IPS-15b (cell line): ENCODE data around the gene FAM181A.

Experiments used
- H3K27me3 ChIP-seq: one replicate; pipeline ENCODE4 v1.6.1; 2013; ENCODE audit warnings: low read length; ENCODE audit not compliant: control insufficient read depth, insufficient read depth
- H3K36me3 ChIP-seq: one replicate; pipeline ENCODE4 v1.6.1; 2013; ENCODE audit warnings: low read length; ENCODE audit not compliant: control insufficient read depth, insufficient read depth
- H3K4me1 ChIP-seq: one replicate; pipeline ENCODE4 v1.6.1; 2013; ENCODE audit warnings: mild to moderate bottlenecking, low read length; ENCODE audit not compliant: control insufficient read depth, insufficient read depth
- H3K4me3 ChIP-seq: one replicate; pipeline ENCODE4 v1.5.1; 2013; ENCODE audit warnings: low read depth, low read length
- H3K9ac ChIP-seq: one replicate; pipeline ENCODE4 v1.6.1; 2013; ENCODE audit warnings: low read depth, mild to moderate bottlenecking, low read length
- H3K9me3 ChIP-seq: one replicate; pipeline ENCODE4 v1.6.1; 2013; ENCODE audit warnings: mild to moderate bottlenecking, low read length; ENCODE audit not compliant: control insufficient read depth, insufficient read depth

The FAM181A gene

DNA sequence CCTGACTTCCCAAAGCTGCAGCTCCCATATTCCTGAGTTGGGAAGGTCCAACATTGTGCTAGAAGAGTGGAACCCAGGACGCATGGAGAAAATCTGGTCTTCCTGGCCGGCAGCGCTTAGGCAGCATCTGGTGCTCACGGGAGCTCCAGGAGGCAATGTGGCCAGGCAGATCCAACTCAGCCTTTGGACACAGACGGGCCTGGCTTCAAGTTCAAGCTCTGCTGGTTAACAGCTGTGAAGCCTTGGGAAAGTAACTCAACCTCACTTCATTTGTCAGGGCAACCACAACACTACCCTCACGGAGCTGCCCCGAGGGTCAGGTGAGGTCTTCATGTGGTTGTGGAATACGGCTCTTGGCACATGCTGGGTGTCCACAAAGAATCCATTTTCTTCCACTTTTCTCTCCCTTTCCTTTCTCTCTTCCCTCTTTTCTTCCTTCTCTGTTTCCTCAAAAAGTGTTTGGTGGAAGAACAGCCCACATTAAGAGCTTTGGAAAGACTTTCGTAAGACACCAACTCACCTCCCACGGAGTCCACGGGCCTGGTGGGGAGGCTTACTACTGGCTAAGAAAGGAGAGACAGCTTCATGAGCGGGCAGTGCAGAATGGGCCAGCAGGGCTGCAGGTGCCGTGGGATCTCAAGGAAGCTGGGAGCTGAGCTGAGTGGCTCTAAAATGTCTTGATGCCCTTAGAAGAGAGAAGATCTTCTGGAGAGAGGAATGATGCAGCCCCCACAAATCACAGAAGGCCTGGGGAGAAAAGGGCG is 2.4 kb upstream of the FAM181A start:
- no peaks in the 10 kb centered on the region for H3K36me3 ChIP-seq
- no peaks in the 10 kb centered on the region for H3K9me3 ChIP-seq
- no peak overlapping the region for H3K9ac ChIP-seq
- H3K4me1 ChIP-seq: no peaks in the 10 kb centered on the region
- no peaks in the 10 kb centered on the region for H3K27me3 ChIP-seq
- H3K4me3 ChIP-seq: no peak overlapping the region

DNA sequence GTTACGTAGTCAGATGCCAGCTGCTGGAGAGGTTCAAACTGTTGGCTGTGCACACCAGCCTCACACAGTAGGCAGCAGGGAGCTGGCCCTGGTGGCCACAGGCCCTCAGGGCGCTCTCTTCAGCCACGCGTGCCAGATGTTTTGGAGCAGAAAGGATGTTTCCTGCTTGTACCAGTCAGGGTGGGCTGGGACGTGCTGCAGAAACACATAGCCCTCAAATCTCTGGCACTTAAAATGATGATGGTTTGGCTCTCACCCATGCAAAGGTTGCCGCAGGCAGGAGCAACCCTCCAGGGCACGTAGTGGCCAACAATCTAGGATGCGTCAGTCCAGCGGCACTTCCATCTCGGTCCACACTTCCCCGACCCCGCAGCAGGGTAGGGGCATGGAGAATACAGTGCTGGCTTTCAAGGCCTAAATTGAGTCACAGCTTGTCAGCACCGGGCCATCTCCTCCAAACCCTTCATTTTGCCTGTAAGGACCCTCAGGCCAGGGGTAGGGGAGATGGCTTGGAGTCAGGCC is 1.7 kb upstream of the FAM181A start:
- no peaks in the 10 kb centered on the region for H3K27me3 ChIP-seq
- no peaks in the 10 kb centered on the region for H3K9me3 ChIP-seq
- H3K4me3 ChIP-seq: no peak overlapping the region
- no peak overlapping the region for H3K9ac ChIP-seq
- H3K4me1 ChIP-seq: no peaks in the 10 kb centered on the region
- no peaks in the 10 kb centered on the region for H3K36me3 ChIP-seq

DNA sequence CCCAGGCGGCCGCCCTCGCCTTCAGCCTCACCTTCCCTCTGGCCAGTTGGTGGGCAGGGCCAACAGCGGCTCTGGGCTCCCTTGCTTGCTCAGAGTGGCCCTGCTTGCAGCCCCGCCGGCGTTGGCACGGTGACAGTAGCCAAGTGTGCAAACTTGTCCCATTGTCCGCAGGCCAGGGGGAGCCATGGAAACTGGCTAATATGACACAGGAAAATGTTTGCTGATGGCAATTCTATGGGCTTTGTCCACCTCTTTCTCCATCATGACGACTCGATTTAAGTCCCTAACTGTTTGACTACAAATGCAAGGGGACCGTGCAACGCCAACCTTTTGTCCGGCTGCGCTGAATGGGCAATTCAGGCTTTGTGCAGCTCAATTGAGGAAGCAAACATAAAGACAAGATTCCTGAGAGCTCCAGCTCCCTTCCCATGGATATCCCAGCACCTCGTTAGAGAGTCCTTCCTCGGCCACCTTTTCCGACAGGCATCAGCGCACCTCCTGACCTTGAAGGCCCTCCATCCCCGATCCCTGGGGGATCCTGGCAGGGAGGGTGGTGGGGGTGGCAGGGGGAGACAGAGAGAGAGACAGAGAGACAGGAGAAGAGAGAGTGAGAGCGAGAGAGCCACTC is 785 bp upstream of the FAM181A start:
- no peaks in the 10 kb centered on the region for H3K27me3 ChIP-seq
- H3K4me3 ChIP-seq: no peak overlapping the region
- no peak overlapping the region for H3K9ac ChIP-seq
- no peaks in the 10 kb centered on the region for H3K4me1 ChIP-seq
- H3K9me3 ChIP-seq: no peaks in the 10 kb centered on the region
- H3K36me3 ChIP-seq: no peaks in the 10 kb centered on the region

DNA sequence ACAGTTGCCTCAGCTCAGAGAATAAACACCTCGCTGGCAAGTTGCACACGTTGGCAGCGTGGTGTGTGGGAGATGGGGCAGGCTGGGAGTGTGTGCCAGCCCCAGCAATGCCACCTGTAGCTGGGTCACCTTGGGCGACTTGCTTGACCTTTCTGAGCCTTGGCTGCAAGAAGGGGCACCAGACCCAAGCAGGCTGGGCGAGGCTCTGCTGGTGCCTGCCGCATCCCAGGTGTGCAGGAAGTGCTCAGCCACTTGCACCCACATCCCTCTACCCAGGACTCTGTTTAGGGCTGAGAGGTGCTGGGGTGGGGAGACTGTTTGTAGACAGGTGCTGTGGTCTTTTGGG is 629 bp downstream of the FAM181A start:
- no peaks in the 10 kb centered on the region for H3K27me3 ChIP-seq
- no peaks in the 10 kb centered on the region for H3K4me1 ChIP-seq
- no peak overlapping the region for H3K4me3 ChIP-seq
- no peaks in the 10 kb centered on the region for H3K9me3 ChIP-seq
- H3K36me3 ChIP-seq: no peaks in the 10 kb centered on the region
- no peak overlapping the region for H3K9ac ChIP-seq

DNA sequence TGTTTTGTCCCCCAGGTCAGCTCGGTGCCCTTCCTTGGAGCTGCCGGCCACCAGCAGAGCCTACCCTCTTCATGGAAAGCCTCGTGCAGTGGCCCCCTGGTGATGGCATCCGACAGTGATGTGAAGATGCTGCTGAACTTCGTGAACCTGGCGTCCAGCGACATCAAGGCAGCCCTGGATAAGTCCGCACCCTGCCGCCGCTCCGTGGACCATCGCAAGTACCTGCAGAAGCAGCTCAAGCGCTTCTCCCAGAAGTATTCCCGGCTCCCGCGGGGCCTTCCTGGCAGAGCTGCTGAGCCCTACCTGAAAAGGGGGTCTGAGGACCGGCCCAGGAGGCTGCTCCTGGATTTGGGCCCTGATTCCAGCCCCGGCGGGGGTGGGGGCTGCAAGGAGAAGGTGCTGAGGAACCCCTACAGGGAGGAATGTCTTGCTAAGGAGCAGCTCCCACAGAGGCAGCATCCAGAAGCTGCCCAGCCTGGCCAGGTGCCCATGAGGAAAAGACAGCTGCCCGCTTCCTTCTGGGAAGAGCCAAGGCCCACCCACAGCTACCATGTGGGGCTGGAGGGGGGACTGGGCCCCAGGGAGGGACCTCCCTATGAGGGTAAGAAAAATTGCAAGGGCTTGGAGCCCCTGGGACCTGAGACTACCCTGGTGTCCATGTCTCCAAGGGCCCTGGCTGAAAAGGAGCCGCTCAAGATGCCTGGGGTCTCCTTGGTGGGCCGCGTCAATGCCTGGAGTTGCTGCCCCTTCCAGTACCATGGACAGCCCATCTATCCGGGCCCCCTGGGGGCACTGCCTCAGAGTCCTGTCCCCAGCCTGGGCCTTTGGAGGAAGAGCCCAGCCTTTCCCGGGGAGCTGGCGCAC is 1.3 kb downstream of the FAM181A start:
- Histone ChIP-seq H3K9ac (no peak overlapping the region), H3K4me1 (no peaks in the 10 kb centered on the region), H3K4me3 (no peak overlapping the region), H3K36me3 (no peaks in the 10 kb centered on the region), H3K27me3 (no peaks in the 10 kb centered on the region), H3K9me3 (no peaks in the 10 kb centered on the region)

DNA sequence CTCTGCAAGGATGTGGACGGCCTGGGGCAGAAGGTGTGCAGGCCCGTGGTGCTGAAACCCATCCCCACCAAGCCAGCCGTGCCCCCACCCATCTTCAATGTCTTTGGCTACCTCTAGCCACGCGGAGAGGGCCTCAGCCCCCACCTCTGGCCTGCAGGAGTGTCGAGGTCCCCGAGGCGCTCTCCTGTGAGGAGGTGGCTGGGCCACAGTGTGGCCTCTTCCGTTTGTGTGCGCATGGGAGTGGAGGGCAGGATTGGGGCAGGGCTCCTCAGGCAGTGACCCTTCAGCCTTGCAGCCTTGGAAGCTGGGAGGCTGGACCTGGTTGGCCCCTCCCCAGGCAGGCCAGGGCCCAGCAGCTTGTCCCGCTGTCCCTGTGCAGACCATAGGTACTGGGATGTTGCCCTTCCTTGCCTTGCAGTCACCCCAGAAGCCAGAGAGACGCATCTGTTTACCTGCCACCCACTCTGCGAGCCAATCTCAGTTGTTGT is 1.9 kb downstream of the FAM181A start:
- H3K27me3 ChIP-seq: no peaks in the 10 kb centered on the region
- H3K4me1 ChIP-seq: no peaks in the 10 kb centered on the region
- no peak overlapping the region for H3K4me3 ChIP-seq
- no peaks in the 10 kb centered on the region for H3K36me3 ChIP-seq
- no peak overlapping the region for H3K9ac ChIP-seq
- H3K9me3 ChIP-seq: no peaks in the 10 kb centered on the region

DNA sequence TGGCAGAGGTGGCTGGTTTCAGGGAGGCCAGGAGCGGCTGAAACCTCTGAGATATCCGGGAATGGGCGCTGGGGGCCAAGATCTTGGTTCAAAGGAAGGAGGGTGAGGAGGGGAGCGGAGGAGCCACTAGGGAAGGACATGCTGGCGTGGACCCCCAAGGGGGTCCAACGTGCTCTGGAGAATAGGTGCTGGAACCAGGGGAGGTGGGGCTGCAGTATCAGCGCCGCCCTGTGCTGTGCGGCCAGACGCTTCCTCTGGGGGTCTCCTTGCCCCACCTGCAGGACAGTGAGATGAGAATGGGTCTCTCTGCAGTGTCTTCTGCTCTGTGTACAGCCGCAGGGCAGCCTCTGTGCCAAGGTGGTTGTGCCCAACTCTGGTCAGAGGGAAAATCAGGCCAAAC is 2.5 kb downstream of the FAM181A start:
- H3K36me3 ChIP-seq: no peaks in the 10 kb centered on the region
- H3K9me3 ChIP-seq: no peaks in the 10 kb centered on the region
- H3K9ac ChIP-seq: no peak overlapping the region
- no peak overlapping the region for H3K4me3 ChIP-seq
- no peaks in the 10 kb centered on the region for H3K27me3 ChIP-seq
- no peaks in the 10 kb centered on the region for H3K4me1 ChIP-seq

DNA sequence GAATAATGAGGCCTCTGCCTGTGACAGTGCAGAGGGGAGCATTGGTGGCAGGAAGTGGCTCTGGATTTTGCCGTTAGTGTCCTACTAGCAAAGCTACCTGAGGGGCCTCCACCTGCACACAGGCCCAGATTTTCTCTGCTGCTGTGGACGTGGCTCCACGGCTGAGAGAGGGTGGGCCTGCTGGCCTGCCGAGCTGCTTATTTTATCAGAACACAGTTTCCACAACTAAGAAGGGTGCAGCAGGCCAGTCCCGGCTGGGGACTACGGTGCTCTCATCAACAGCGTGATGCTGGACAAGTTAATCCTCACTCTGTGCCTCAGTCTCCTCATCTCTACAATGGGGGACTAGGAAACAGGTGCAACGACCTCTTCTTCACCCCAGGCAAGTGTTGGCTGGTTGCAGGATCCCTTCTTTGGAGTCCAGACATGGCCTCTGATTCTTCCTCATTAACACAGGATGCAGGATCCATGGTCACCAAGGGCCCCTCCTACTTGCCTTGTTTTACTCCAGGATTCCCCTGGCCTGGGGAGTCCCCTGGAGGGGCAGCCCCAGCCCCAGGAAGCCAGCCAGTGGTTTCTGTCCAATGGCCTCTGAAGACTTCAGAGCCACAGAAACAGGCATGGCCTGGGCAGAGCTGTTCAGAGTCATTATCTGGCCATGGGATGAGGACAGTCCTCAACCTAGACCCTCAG is 3.3 kb downstream of the FAM181A start:
- Histone ChIP-seq H3K27me3 (no peaks in the 10 kb centered on the region), H3K4me3 (no peak overlapping the region), H3K4me1 (no peaks in the 10 kb centered on the region), H3K36me3 (no peaks in the 10 kb centered on the region), H3K9me3 (no peaks in the 10 kb centered on the region), H3K9ac (no peak overlapping the region)

DNA sequence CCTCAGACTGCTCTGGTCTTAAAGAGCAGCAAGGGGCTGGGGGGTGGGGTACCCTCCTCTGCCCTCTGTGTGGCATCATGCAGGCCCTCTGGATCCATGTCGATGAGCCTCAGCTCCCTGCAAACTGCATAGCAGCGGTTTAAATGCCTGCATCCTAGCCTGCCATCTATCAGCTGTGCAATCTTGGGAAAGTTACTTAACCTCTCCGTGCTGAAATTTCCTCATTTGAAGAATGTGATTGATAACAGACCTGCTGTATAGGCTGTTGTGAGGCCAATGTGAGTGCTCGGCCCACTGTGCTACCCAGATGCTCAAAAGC is 3.8 kb downstream of the FAM181A start:
- H3K27me3 ChIP-seq: no peaks in the 10 kb centered on the region
- H3K36me3 ChIP-seq: no peaks in the 10 kb centered on the region
- H3K4me1 ChIP-seq: no peaks in the 10 kb centered on the region
- H3K9me3 ChIP-seq: no peaks in the 10 kb centered on the region
- H3K4me3 ChIP-seq: no peak overlapping the region
- no peak overlapping the region for H3K9ac ChIP-seq

DNA sequence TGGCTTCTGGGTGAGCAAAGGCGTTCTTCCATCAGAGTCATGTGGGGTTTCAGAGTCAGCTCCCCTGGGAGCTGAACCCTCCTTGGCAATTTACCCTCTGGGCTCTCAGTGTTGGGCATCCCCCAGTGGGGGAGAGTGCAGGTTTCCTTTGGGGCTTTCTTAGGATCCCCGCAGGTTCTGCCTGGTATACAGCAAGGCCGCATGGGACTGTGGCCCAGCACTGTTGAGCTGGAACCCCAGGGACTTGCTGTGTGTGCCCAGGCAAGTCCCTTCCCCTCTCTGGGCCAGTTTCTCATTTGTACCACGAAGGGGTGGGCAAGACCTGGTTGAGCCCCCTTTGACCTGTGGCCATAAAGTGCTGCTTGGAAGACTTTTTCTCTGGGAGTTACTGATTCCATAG is 5.5 kb downstream of the FAM181A start:
- no peaks in the 10 kb centered on the region for H3K36me3 ChIP-seq
- no peak overlapping the region for H3K4me3 ChIP-seq
- H3K9ac ChIP-seq: no peak overlapping the region
- no peaks in the 10 kb centered on the region for H3K4me1 ChIP-seq
- peaks cover 4% of the 10 kb centered on the region for H3K27me3 ChIP-seq
- H3K9me3 ChIP-seq: no peaks in the 10 kb centered on the region

DNA sequence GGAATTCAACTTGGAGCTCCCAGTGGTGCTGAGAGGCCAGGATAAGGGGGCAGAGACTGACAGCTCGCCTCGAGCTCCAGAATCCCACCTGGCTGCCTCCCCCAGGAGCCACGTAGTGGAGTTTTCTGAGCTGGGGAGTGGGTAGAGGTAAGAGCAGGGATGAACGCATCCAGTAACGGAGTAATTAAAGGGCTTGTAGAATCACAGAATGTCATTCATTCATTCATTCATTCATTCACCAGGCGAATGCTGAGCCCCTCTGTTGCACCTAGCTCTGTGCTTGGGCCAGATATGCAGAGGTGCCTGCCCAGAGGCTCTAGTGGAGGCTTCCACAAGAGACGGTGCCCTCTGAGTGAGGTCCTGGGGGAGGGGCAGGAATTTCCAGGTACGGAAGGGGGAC is 8.1 kb downstream of the FAM181A start:
- H3K36me3 ChIP-seq: no peaks in the 10 kb centered on the region
- no peaks in the 10 kb centered on the region for H3K9me3 ChIP-seq
- H3K4me1 ChIP-seq: no peaks in the 10 kb centered on the region
- H3K9ac ChIP-seq: no peak overlapping the region
- H3K27me3 ChIP-seq: peaks cover 21% of the 10 kb centered on the region
- H3K4me3 ChIP-seq: no peak overlapping the region
